ENCODE measurements around the gene EVL.

EVL gene

GRCh38 chr14:100146531-100147091 is 81.4 kb downstream of the EVL start:
- H3K27me3 Mint-ChIP-seq (ENCODE audit: low read depth) = peaks cover 4% of the 10 kb centered on the region
- H3K4me3 Mint-ChIP-seq = no peak overlapping the region
- no peaks in the 10 kb centered on the region for H3K36me3 Mint-ChIP-seq (ENCODE audit: low read depth)
- peaks cover 7% of the 10 kb centered on the region for H3K4me1 Mint-ChIP-seq
- no peak overlapping the region for H3K27ac Mint-ChIP-seq
- no peaks in the 10 kb centered on the region for H3K9me3 Mint-ChIP-seq
- no peak for TF ChIP-seq CTCF (IDR thresholded peaks at IDR 0.05; ENCODE audit: unreplicated experiment in 3 of 3)

- TF ChIP-seq CTCF (IDR thresholded peaks at IDR 0.05; ENCODE audit: unreplicated experiment in 3 of 3) = no peak
- no peaks in the 10 kb centered on the region for H3K36me3 Mint-ChIP-seq (ENCODE audit: low read depth)
- H3K4me3 Mint-ChIP-seq = no peak overlapping the region
- no peaks in the 10 kb centered on the region for H3K9me3 Mint-ChIP-seq
- H3K27ac Mint-ChIP-seq = no peak overlapping the region
- peaks cover 2% of the 10 kb centered on the region for H3K4me1 Mint-ChIP-seq
- peaks cover 4% of the 10 kb centered on the region for H3K27me3 Mint-ChIP-seq (ENCODE audit: low read depth)
Measured at GRCh38 chr14:100147181-100147631, 82.0 kb downstream of the EVL start.

- H3K4me3 Mint-ChIP-seq = no peak overlapping the region
- no peaks in the 10 kb centered on the region for H3K4me1 Mint-ChIP-seq
- no peak for TF ChIP-seq CTCF (IDR thresholded peaks at IDR 0.05; ENCODE audit: unreplicated experiment in 3 of 3)
- H3K27ac Mint-ChIP-seq = no peak overlapping the region
- H3K9me3 Mint-ChIP-seq = no peaks in the 10 kb centered on the region
- H3K36me3 Mint-ChIP-seq (ENCODE audit: low read depth) = no peaks in the 10 kb centered on the region
- H3K27me3 Mint-ChIP-seq (ENCODE audit: low read depth) = peaks cover 4% of the 10 kb centered on the region
Measured at GRCh38 chr14:100147691-100148464, 82.7 kb downstream of the EVL start.

- H3K36me3 Mint-ChIP-seq (ENCODE audit: low read depth) = no peaks in the 10 kb centered on the region
- no peak overlapping the region for H3K4me3 Mint-ChIP-seq
- H3K27me3 Mint-ChIP-seq (ENCODE audit: low read depth) = peaks cover 4% of the 10 kb centered on the region
- no peak for TF ChIP-seq CTCF (IDR thresholded peaks at IDR 0.05; ENCODE audit: unreplicated experiment in 3 of 3)
- H3K4me1 Mint-ChIP-seq = no peaks in the 10 kb centered on the region
- no peaks in the 10 kb centered on the region for H3K9me3 Mint-ChIP-seq
- H3K27ac Mint-ChIP-seq = no peak overlapping the region
Measured at GRCh38 chr14:100148837-100149731, 83.9 kb downstream of the EVL start.

- Mint-ChIP-seq H3K4me1 (no peaks in the 10 kb centered on the region), H3K27ac (no peak overlapping the region), H3K4me3 (no peak overlapping the region), H3K9me3 (peaks cover 2% of the 10 kb centered on the region), H3K36me3 (ENCODE audit: low read depth) (no peaks in the 10 kb centered on the region), H3K27me3 (ENCODE audit: low read depth) (peaks cover 4% of the 10 kb centered on the region)
- TF ChIP-seq CTCF (IDR thresholded peaks at IDR 0.05; ENCODE audit: unreplicated experiment in 3 of 3) = no peak
Measured at GRCh38 chr14:100149851-100150611, 84.8 kb downstream of the EVL start.

All from nephron (organoid).